CD14-positive monocyte (primary cell): ENCODE measurements around the gene PCDHA6. TPM values are rescaled to one million over a fixed set of nuclear protein-coding genes. Genes with fewer than 3 reads are reported as not detected.
A peak's percentile ranks its signal among the peaks of the same experiment; 100 is the strongest.
"Not testable (repeated sequence)": the region's sequence is repeated elsewhere in the genome, so short reads cannot be mapped to it uniquely, and the experiment has no call there.

Experiments
- DNase-seq, 3 donors: peaks; one replicate each; pipeline ENCODE4 v3.0.0-alpha.2; 2011 to 2022
- H2AFZ ChIP-seq: 2 replicates; pipeline ENCODE4 v1.6.0; 2012; ENCODE audit warnings: mild to moderate bottlenecking, low read depth, low read length, inconsistent platforms; ENCODE audit not compliant: insufficient read depth, poor library complexity, severe bottlenecking
- H3K27ac ChIP-seq, 2 donors: 1 replicate in 1 of 2; 2 replicates in 1 of 2; pipeline ENCODE4 v1.5.1; 2012 to 2013; ENCODE audit warnings: low read length in 2 of 2, control low read depth in 1 of 2, inconsistent platforms in 1 of 2, low read depth in 1 of 2, mild to moderate bottlenecking in 1 of 2
- H3K27me3 ChIP-seq, 2 donors: one replicate each; pipeline versions ENCODE4 v1.6.0 to v1.6.1; 2011 to 2013; ENCODE audit warnings: low read length in 2 of 2; ENCODE audit not compliant: control insufficient read depth in 2 of 2, insufficient read depth in 2 of 2
- H3K36me3 ChIP-seq, 2 donors: replicated peaks in 1 of 2; 1 replicate in 1 of 2; 2 replicates in 1 of 2; pipeline versions ENCODE4 v1.5.1 to v1.6.1; 2012 to 2013; ENCODE audit warnings: low read length in 2 of 2, control low read depth in 1 of 2, inconsistent platforms in 1 of 2, mild to moderate bottlenecking in 1 of 2; ENCODE audit not compliant: insufficient read depth in 2 of 2, control insufficient read depth in 1 of 2
- H3K4me1 ChIP-seq, 2 donors: 1 replicate in 1 of 2; 2 replicates in 1 of 2; pipeline versions ENCODE4 v1.5.1 to v1.6.1; 2012 to 2013; ENCODE audit warnings: low read length in 2 of 2, control low read depth in 1 of 2, inconsistent platforms in 1 of 2, mild to moderate bottlenecking in 1 of 2, moderate library complexity in 1 of 2; ENCODE audit not compliant: insufficient read depth in 2 of 2, control insufficient read depth in 1 of 2
- H3K4me2 ChIP-seq: replicated peaks from 2 replicates; pipeline ENCODE3; 2012; ENCODE audit warnings: low read length, moderate library complexity, mild to moderate bottlenecking; ENCODE audit not compliant: poor library complexity, severe bottlenecking; ENCODE audit errors: extremely low read depth
- H3K4me3 ChIP-seq, 3 experiments: fragments of 200-600 bp in 1 of 3; sonication (generic) in 1 of 3; replicated peaks in 1 of 3; 1 replicate in 2 of 3; 2 replicates in 1 of 3; pipeline ENCODE4 v1.5.1; 2011 to 2013; ENCODE audit warnings: low read length in 3 of 3, mild to moderate bottlenecking in 3 of 3, control low read depth in 2 of 3, low read depth in 2 of 3, inconsistent platforms in 1 of 3, moderate library complexity in 1 of 3
- H3K79me2 ChIP-seq: 2 replicates; pipeline ENCODE4 v1.6.0; 2012; ENCODE audit warnings: mild to moderate bottlenecking, control low read depth, inconsistent platforms, low read length, moderate library complexity; ENCODE audit not compliant: insufficient read depth
- H3K9ac ChIP-seq: 2 replicates; pipeline ENCODE4 v1.6.0; 2017; ENCODE audit warnings: low read length, mild to moderate bottlenecking; ENCODE audit not compliant: insufficient read depth, poor library complexity, severe bottlenecking
- H3K9me3 ChIP-seq, 2 donors: replicated peaks in 1 of 2; 1 replicate in 1 of 2; 2 replicates in 1 of 2; pipeline versions ENCODE4 v1.5.1 to v1.6.1; 2012 to 2013; ENCODE audit warnings: low read length in 2 of 2, control low read depth in 1 of 2; ENCODE audit not compliant: control insufficient read depth in 1 of 2, insufficient read depth in 1 of 2
- H4K20me1 ChIP-seq: 2 replicates; pipeline ENCODE4 v1.6.0; 2012; ENCODE audit warnings: mild to moderate bottlenecking, low read length, control low read depth, moderate library complexity; ENCODE audit not compliant: insufficient read depth
- H3K27ac Mint-ChIP-seq, 7 donors: one replicate each; pipeline ENCODE4 v1.8.0; 2020; ENCODE audit warnings: mild to moderate bottlenecking in 7 of 7, mixed read lengths in 7 of 7, moderate library complexity in 6 of 7, inconsistent platforms in 2 of 7
- H3K27me3 Mint-ChIP-seq, 3 donors: one replicate each; pipeline ENCODE4 v1.8.0; 2021 to 2022; ENCODE audit warnings: low read depth in 3 of 3, mild to moderate bottlenecking in 3 of 3, mixed read lengths in 3 of 3, moderate library complexity in 3 of 3, inconsistent platforms in 1 of 3
- H3K36me3 Mint-ChIP-seq, 2 donors: one replicate each; pipeline ENCODE4 v1.8.0; 2020; ENCODE audit warnings: mixed read lengths in 2 of 2, inconsistent platforms in 1 of 2, mild to moderate bottlenecking in 1 of 2
- H3K4me1 Mint-ChIP-seq: one replicate; pipeline ENCODE4 v1.8.0; 2020; ENCODE audit warnings: mild to moderate bottlenecking, mixed read lengths
- H3K4me3 Mint-ChIP-seq, 2 donors: one replicate each; pipeline ENCODE4 v1.8.0; 2020; ENCODE audit warnings: mild to moderate bottlenecking in 2 of 2, mixed read lengths in 2 of 2, moderate library complexity in 1 of 2
- H3K9me3 Mint-ChIP-seq, 7 donors: one replicate each; pipeline ENCODE4 v1.8.0; 2020 to 2022; ENCODE audit warnings: mixed read lengths in 7 of 7, mild to moderate bottlenecking in 6 of 7, moderate library complexity in 6 of 7, inconsistent platforms in 2 of 7
- CTCF ChIP-seq: fragments of 200-600 bp; IDR thresholded peaks from one replicate; pipeline ENCODE4 v1.8.0; 2022; ENCODE audit warnings: antibody characterized with exemption, mild to moderate bottlenecking
- WGBS: methylation state at CpG from one replicate; pipeline ENCODE4 v1.1.5; 2013; ENCODE audit warnings: missing lambda C conversion rate; ENCODE audit not compliant: insufficient coverage; 5-methylcytosine and 5-hydroxymethylcytosine counted together
- intact Hi-C, 2 donors: fragments of 100-400 bp; cut with micrococcal nuclease; formaldehyde crosslinking; loops; one replicate each; pipeline versions ENCODE4 v1.15.0 to v1.15.1; 2023
- polyA plus RNA-seq, 3 donors: library from polyadenylated mRNA; depleted of rRNA in 1 of 3; unstranded in 2 of 3; stranded (reverse) in 1 of 3; fragments of 300-500 nt in 2 of 3; fragments of >200 nt in 1 of 3; fragmentation: Illumina TruSeq in 2 of 3; gene quantifications; 1 replicate in 2 of 3; 2 replicates in 1 of 3; pipeline ENCODE4 v1.2.3, GENCODE V29; 2012 to 2021

Gene PCDHA6
- polyA plus RNA-seq, 3 donors = not detected

- Histone ChIP-seq H4K20me1 (no peaks in the 10 kb centered on the region), H2AFZ (no peak within 1 kb of the TSS), H3K79me2 (no peaks in the 10 kb centered on the region), H3K27me3 (peaks cover 3 to 23% of the 10 kb centered on the region in 2 donors), H3K9me3 (peaks cover 39 to 67% of the 10 kb centered on the region in 2 donors), H3K9ac (no peak within 1 kb of the TSS), H3K4me3 (no peak within 1 kb of the TSS), H3K4me1 (no peaks in the 10 kb centered on the region), H3K36me3 (no peaks in the 10 kb centered on the region), H3K27ac (no peak within 1 kb of the TSS), H3K4me2 (no peak within 1 kb of the TSS)
- peaks cover 34 to 57% (median 48%) of the 10 kb centered on the region in 7 donors for H3K9me3 Mint-ChIP-seq
- H3K27me3 Mint-ChIP-seq = peaks cover 23 to 32% (median 28%) of the 10 kb centered on the region in 3 donors
- H3K27ac Mint-ChIP-seq = no peak within 1 kb of the TSS
- WGBS = 26% methylated on average over 29 of the region's 47 CpGs
- DNase-seq = no peak
- H3K4me1 Mint-ChIP-seq = no peaks in the 10 kb centered on the region
- intact Hi-C loops = loop anchor here (2.0 to 10.0 kb wide), 2 partner anchors 51 to 71 kb away; partner anchors contain the start of genes PCDHA5 (in 1 of the 2) and PCDHA6 (in 1 of the 2)
- peaks cover 0 to 13% of the 10 kb centered on the region in 2 donors for H3K36me3 Mint-ChIP-seq
- peak within 1 kb of the TSS in 1 of 2 donors; percentile 51 for H3K4me3 Mint-ChIP-seq
- no peak for TF ChIP-seq CTCF
These were observed 47.6 kb downstream of the PCDHA6 start, which contains the start of gene PCDHA12 for GRCh38 chr5:140875085-140876065. Gene PCDHA12, plus strand, starts transcription at chr5:140875308. Its CDS starts 165 bp downstream, at chr5:140875473.

GRCh38 chr5:140876541-140877261, 48.9 kb downstream of the PCDHA6 start:
- H3K27me3 ChIP-seq = peaks cover 3 to 26% of the 10 kb centered on the region in 2 donors
- peaks cover 33 to 58% of the 10 kb centered on the region in 2 donors for H3K9me3 ChIP-seq
- H3K9me3 Mint-ChIP-seq = peaks cover 30 to 51% (median 48%) of the 10 kb centered on the region in 7 donors

More at GRCh38 chr5:140876541-140877261, 48.9 kb downstream of the PCDHA6 start:
- H3K9ac ChIP-seq, H3K4me2 ChIP-seq, H3K4me3 ChIP-seq, DNase-seq, H4K20me1 ChIP-seq, H3K27ac ChIP-seq, H2AFZ ChIP-seq, H3K79me2 ChIP-seq, H3K4me1 ChIP-seq, H3K36me3 ChIP-seq, H3K36me3 Mint-ChIP-seq, H3K4me1 Mint-ChIP-seq, H3K27ac Mint-ChIP-seq: not testable (repeated sequence)
- 41% methylated on average over 80 of the region's 80 CpGs for WGBS
- Mint-ChIP-seq H3K27me3 (peaks cover 21 to 27% (median 26%) of the 10 kb centered on the region in 3 donors), H3K4me3 (peak overlapping the region in 1 of 2 donors; percentile 14)
- intact Hi-C loops = loop anchor here (2.0 to 10.0 kb wide), 2 partner anchors 52 to 72 kb away; partner anchors contain the start of genes PCDHA5 (in 1 of the 2) and PCDHA6 (in 1 of the 2)
